Measurements from ENCODE around the gene AACS. TPM values are rescaled to one million over a fixed set of nuclear protein-coding genes. Genes with fewer than 3 reads are reported as not detected.
A peak's percentile ranks its signal among the peaks of the same experiment; 100 is the strongest.
"Not testable (repeated sequence)": the region's sequence is repeated elsewhere in the genome, so short reads cannot be mapped to it uniquely, and the experiment has no call there.

The AACS gene
- total RNA-seq, 4 donors from 2014 or later: 38.0 to 53.3 (median 44.3) TPM

- Histone ChIP-seq H3K4me3 (no peak overlapping the region), H3K36me3 (no peaks in the 10 kb centered on the region), H3K4me1 (no peaks in the 10 kb centered on the region), H3K27me3 (peaks cover 0 to 12% (median 0%) of the 10 kb centered on the region in 4 donors), H3K9me3 (no peaks in the 10 kb centered on the region), H3K27ac (no peak overlapping the region)
- 80 to 83% methylated on average over 9 of the region's 9 CpGs for WGBS, 2 donors
- DNase-seq: no peak
- TF ChIP-seq CTCF (IDR thresholded peaks at IDR 0.05): no peak
- TF ChIP-seq POLR2A (IDR thresholded peaks at IDR 0.05): no peak
- intact Hi-C loops (cut with DNase I): no loop called here
Measured at GRCh38 chr12:125055591-125055990, 9.6 kb upstream of the AACS start.

GRCh38 chr12:125056306-125056705 lies 8.9 kb upstream of the AACS start:
- TF ChIP-seq POLR2A (IDR thresholded peaks at IDR 0.05) (no peak), CTCF (IDR thresholded peaks at IDR 0.05) (no peak)
- no peaks in the 10 kb centered on the region for H3K9me3 ChIP-seq
- WGBS, 2 donors: 84 to 92% methylated on average over 11 to 14 of the region's 14 CpGs
- no peak overlapping the region for H3K4me3 ChIP-seq
- no peaks in the 10 kb centered on the region for H3K4me1 ChIP-seq
- intact Hi-C loops (cut with DNase I): no loop called here
- no peak for DNase-seq
- no peaks in the 10 kb centered on the region for H3K36me3 ChIP-seq
- no peak overlapping the region for H3K27ac ChIP-seq
- peaks cover 0 to 12% (median 0%) of the 10 kb centered on the region in 4 donors for H3K27me3 ChIP-seq

- no peak for TF ChIP-seq POLR2A (IDR thresholded peaks at IDR 0.05)
- no peak for TF ChIP-seq CTCF (IDR thresholded peaks at IDR 0.05)
- Histone ChIP-seq H3K4me3 (no peak overlapping the region), H3K36me3 (no peaks in the 10 kb centered on the region), H3K9me3 (no peaks in the 10 kb centered on the region), H3K27ac (no peak overlapping the region), H3K4me1 (no peaks in the 10 kb centered on the region), H3K27me3 (peaks cover 0 to 12% (median 0%) of the 10 kb centered on the region in 4 donors)
- DNase-seq: no peak
- WGBS, 2 donors: 91 to 93% methylated on average over 4 to 5 of the region's 5 CpGs
- intact Hi-C loops (cut with DNase I): no loop called here
Measured at GRCh38 chr12:125057708-125058107, 7.5 kb upstream of the AACS start.

GRCh38 chr12:125061229-125061628 lies 4.0 kb upstream of the AACS start:
- intact Hi-C loops (cut with DNase I): no loop called here
- no peaks in the 10 kb centered on the region for H3K9me3 ChIP-seq
- DNase-seq: no peak

GRCh38 chr12:125063522-125063921 lies 1.7 kb upstream of the AACS start:
- WGBS, 2 donors: 88 to 93% methylated on average over 3 to 4 of the region's 4 CpGs
- H3K4me3 ChIP-seq; DNase-seq; H3K9me3 ChIP-seq; H3K36me3 ChIP-seq; H3K27me3 ChIP-seq; H3K27ac ChIP-seq; intact Hi-C loops (cut with DNase I): not testable (repeated sequence)
- H3K4me1 ChIP-seq: peaks cover 11 to 33% (median 13%) of the 10 kb centered on the region in 3 donors

More at GRCh38 chr12:125061229-125061628, 4.0 kb upstream of the AACS start:
- Histone ChIP-seq H3K27ac (no peak overlapping the region), H3K27me3 (peaks cover 0 to 12% (median 0%) of the 10 kb centered on the region in 4 donors), H3K4me1 (peaks cover 4 to 15% (median 5%) of the 10 kb centered on the region in 3 donors), H3K4me3 (no peak overlapping the region), H3K36me3 (no peaks in the 10 kb centered on the region)
- 91% methylated on average over 3 of the region's 3 CpGs for WGBS, 2 donors
- no peak for TF ChIP-seq CTCF (IDR thresholded peaks at IDR 0.05)

- WGBS, 2 donors: 44 to 63% methylated on average over 5 of the region's 5 CpGs
- TF ChIP-seq POLR2A (IDR thresholded peaks at IDR 0.05) (no peak), CTCF (IDR thresholded peaks at IDR 0.05) (no peak)
- H3K9me3 ChIP-seq: no peaks in the 10 kb centered on the region
- intact Hi-C loops (cut with DNase I): no loop called here
- H3K4me3 ChIP-seq: peak overlapping the region; percentile 63 to 84 (median 82)
- no peak for DNase-seq
- H3K27ac ChIP-seq: peak overlapping the region in 1 of 4 donors; percentile 85
- H3K36me3 ChIP-seq: peaks cover 0 to 7% (median 0%) of the 10 kb centered on the region in 3 donors
- H3K4me1 ChIP-seq: peaks cover 11 to 37% (median 13%) of the 10 kb centered on the region in 3 donors
- H3K27me3 ChIP-seq: no peaks in the 10 kb centered on the region
Measured at GRCh38 chr12:125064492-125064891, 743 bp upstream of the AACS start.

Measured in esophagus squamous epithelium (tissue), 5 donors.